Measurements from ENCODE around the gene ADAMTS9.
"Not testable (repeated sequence)": the region's sequence is repeated elsewhere in the genome, so short reads cannot be mapped to it uniquely, and the experiment has no call there.

The ADAMTS9 gene

GRCh38 chr3:64546856-64547255, 140.9 kb downstream of the ADAMTS9 start:
- DNase-seq (ENCODE audit: low read depth in 4 of 4, low spot score in 1 of 4) = no peak

- not testable (repeated sequence) for DNase-seq (ENCODE audit: low read depth in 4 of 4, low spot score in 1 of 4)
Observed at GRCh38 chr3:64545239-64545638, 142.6 kb downstream of the ADAMTS9 start.

GRCh38 chr3:64541803-64542202, 146.0 kb downstream of the ADAMTS9 start:
- no peak for DNase-seq (ENCODE audit: low read depth in 4 of 4, low spot score in 1 of 4)

- no peak for DNase-seq (ENCODE audit: low read depth in 4 of 4, low spot score in 1 of 4)
Observed at GRCh38 chr3:64539451-64540196, 148.2 kb downstream of the ADAMTS9 start.

- no peak for DNase-seq (ENCODE audit: low read depth in 4 of 4, low spot score in 1 of 4)
Observed at GRCh38 chr3:64536166-64536565, 151.6 kb downstream of the ADAMTS9 start.

- DNase-seq (ENCODE audit: low read depth in 4 of 4, low spot score in 1 of 4) = peak in 2 of 4 experiments; percentile 4 to 28
Observed at GRCh38 chr3:64533617-64534317, 154.0 kb downstream of the ADAMTS9 start.

GRCh38 chr3:64530434-64531049, 157.3 kb downstream of the ADAMTS9 start:
- peak in 1 of 4 experiments; percentile 12 for DNase-seq (ENCODE audit: low read depth in 4 of 4, low spot score in 1 of 4)

GRCh38 chr3:64523324-64523723, 164.5 kb downstream of the ADAMTS9 start:
- no peak for DNase-seq (ENCODE audit: low read depth in 4 of 4, low spot score in 1 of 4)

- DNase-seq (ENCODE audit: low read depth in 4 of 4, low spot score in 1 of 4) = no peak
Observed at GRCh38 chr3:64520334-64520733, 167.5 kb downstream of the ADAMTS9 start.

- no peak for DNase-seq (ENCODE audit: low read depth in 4 of 4, low spot score in 1 of 4)
Observed at GRCh38 chr3:64518950-64519349, 168.8 kb downstream of the ADAMTS9 start.

GRCh38 chr3:64518496-64518895, 169.3 kb downstream of the ADAMTS9 start:
- no peak for DNase-seq (ENCODE audit: low read depth in 4 of 4, low spot score in 1 of 4)

- DNase-seq (ENCODE audit: low read depth in 4 of 4, low spot score in 1 of 4) = no peak
Observed at GRCh38 chr3:64514889-64515288, 172.9 kb downstream of the ADAMTS9 start.

GRCh38 chr3:64509206-64509605, 178.6 kb downstream of the ADAMTS9 start:
- DNase-seq (ENCODE audit: low read depth in 4 of 4, low spot score in 1 of 4) = no peak

- no peak for DNase-seq (ENCODE audit: low read depth in 4 of 4, low spot score in 1 of 4)
Observed at GRCh38 chr3:64508140-64508539, 179.7 kb downstream of the ADAMTS9 start.

GRCh38 chr3:64506255-64506654, 181.5 kb downstream of the ADAMTS9 start:
- no peak for DNase-seq (ENCODE audit: low read depth in 4 of 4, low spot score in 1 of 4)

- no peak for DNase-seq (ENCODE audit: low read depth in 4 of 4, low spot score in 1 of 4)
Observed at GRCh38 chr3:64505419-64505818, 182.4 kb downstream of the ADAMTS9 start.

- no peak for DNase-seq (ENCODE audit: low read depth in 4 of 4, low spot score in 1 of 4)
Observed at GRCh38 chr3:64502284-64502683, 185.5 kb downstream of the ADAMTS9 start.

GRCh38 chr3:64501298-64501906, 186.4 kb downstream of the ADAMTS9 start:
- DNase-seq (ENCODE audit: low read depth in 4 of 4, low spot score in 1 of 4) = no peak

GRCh38 chr3:64496786-64497490, 190.9 kb downstream of the ADAMTS9 start:
- no peak for DNase-seq (ENCODE audit: low read depth in 4 of 4, low spot score in 1 of 4)

GRCh38 chr3:64495781-64496334, 191.9 kb downstream of the ADAMTS9 start:
- DNase-seq (ENCODE audit: low read depth in 4 of 4, low spot score in 1 of 4) = no peak
